ENCODE data around the gene LIMS1. TPM values are rescaled to one million over a fixed set of nuclear protein-coding genes. Genes with fewer than 3 reads are reported as not detected.
A peak's percentile ranks its signal among the peaks of the same experiment; 100 is the strongest.

The LIMS1 gene
- total and polyA plus RNA-seq, 2 of the 13 experiments (the other 11 are each of a cell fraction or from before 2014, with no cell fraction given) = 38.3 to 49.6 TPM

DNA sequence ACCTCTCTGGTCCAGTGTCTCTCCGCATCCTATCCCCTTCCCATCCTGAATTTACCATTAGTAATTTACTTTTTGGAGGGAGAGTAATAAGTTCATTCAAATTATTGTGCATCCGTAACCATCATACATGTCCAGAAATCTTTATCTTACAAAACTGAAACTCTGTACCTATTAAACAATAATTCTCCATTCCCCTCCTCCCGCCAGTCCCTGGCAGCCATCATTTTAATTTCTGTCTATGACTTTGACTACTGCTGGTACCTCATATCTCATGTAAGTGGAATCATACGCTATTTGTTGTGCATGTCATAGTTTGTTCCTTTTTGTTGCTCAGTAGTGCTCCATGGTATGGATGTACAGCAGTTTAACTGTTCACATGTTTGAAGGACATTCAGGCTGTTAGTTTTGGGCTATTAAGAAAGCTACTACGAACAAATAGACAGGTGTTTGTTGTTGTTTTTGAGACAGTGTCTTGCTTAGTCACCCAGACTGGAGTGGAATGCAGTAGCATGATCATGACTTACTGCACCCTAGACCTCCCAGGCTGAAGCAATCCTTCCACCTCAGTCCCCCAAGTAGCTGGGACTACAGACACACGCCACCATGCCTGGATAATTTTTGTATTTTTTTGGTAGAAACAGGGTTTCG, 2.0 kb downstream of the LIMS1 start (continued):
- TF ChIP-seq, protein P1, sequence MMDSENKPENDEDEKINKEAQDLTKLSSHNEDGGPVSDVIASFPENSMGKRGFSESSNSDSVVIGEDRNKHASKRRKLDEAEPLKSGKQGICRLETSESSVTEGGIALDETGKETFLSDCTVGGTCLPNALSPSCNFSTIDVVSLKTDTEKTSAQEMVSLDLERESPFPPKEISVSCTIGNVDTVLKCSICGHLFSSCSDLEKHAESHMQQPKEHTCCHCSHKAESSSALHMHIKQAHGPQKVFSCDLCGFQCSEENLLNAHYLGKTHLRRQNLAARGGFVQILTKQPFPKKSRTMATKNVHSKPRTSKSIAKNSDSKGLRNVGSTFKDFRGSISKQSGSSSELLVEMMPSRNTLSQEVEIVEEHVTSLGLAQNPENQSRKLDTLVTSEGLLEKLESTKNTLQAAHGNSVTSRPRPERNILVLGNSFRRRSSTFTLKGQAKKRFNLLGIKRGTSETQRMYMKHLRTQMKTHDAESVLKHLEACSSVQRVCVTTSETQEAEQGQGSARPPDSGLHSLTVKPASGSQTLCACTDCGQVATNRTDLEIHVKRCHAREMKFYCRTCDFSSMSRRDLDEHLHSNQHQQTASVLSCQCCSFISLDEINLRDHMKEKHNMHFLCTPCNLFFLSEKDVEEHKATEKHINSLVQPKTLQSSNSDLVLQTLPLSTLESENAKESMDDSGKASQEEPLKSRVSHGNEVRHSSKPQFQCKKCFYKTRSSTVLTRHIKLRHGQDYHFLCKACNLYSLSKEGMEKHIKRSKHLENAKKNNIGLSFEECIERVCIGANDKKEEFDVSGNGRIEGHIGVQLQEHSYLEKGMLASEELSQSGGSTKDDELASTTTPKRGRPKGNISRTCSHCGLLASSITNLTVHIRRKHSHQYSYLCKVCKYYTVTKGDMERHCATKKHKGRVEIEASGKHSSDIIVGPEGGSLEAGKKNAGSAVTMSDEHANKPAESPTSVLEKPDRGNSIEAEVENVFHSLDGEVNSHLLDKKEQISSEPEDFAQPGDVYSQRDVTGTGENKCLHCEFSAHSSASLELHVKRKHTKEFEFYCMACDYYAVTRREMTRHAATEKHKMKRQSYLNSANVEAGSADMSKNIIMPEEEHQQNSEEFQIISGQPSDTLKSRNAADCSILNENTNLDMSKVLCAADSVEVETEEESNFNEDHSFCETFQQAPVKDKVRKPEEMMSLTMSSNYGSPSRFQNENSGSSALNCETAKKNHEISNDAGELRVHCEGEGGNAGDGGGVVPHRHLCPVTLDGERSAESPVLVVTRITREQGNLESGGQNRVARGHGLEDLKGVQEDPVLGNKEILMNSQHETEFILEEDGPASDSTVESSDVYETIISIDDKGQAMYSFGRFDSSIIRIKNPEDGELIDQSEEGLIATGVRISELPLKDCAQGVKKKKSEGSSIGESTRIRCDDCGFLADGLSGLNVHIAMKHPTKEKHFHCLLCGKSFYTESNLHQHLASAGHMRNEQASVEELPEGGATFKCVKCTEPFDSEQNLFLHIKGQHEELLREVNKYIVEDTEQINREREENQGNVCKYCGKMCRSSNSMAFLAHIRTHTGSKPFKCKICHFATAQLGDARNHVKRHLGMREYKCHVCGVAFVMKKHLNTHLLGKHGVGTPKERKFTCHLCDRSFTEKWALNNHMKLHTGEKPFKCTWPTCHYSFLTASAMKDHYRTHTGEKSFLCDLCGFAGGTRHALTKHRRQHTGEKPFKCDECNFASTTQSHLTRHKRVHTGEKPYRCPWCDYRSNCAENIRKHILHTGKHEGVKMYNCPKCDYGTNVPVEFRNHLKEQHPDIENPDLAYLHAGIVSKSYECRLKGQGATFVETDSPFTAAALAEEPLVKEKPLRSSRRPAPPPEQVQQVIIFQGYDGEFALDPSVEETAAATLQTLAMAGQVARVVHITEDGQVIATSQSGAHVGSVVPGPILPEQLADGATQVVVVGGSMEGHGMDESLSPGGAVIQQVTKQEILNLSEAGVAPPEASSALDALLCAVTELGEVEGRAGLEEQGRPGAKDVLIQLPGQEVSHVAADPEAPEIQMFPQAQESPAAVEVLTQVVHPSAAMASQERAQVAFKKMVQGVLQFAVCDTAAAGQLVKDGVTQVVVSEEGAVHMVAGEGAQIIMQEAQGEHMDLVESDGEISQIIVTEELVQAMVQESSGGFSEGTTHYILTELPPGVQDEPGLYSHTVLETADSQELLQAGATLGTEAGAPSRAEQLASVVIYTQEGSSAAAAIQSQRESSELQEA (CRISPR knock-in tag; IDR thresholded peaks at IDR 0.05; ENCODE audit: not compliant biosample characterization) = no peak
- TF ChIP-seq, protein P2, sequence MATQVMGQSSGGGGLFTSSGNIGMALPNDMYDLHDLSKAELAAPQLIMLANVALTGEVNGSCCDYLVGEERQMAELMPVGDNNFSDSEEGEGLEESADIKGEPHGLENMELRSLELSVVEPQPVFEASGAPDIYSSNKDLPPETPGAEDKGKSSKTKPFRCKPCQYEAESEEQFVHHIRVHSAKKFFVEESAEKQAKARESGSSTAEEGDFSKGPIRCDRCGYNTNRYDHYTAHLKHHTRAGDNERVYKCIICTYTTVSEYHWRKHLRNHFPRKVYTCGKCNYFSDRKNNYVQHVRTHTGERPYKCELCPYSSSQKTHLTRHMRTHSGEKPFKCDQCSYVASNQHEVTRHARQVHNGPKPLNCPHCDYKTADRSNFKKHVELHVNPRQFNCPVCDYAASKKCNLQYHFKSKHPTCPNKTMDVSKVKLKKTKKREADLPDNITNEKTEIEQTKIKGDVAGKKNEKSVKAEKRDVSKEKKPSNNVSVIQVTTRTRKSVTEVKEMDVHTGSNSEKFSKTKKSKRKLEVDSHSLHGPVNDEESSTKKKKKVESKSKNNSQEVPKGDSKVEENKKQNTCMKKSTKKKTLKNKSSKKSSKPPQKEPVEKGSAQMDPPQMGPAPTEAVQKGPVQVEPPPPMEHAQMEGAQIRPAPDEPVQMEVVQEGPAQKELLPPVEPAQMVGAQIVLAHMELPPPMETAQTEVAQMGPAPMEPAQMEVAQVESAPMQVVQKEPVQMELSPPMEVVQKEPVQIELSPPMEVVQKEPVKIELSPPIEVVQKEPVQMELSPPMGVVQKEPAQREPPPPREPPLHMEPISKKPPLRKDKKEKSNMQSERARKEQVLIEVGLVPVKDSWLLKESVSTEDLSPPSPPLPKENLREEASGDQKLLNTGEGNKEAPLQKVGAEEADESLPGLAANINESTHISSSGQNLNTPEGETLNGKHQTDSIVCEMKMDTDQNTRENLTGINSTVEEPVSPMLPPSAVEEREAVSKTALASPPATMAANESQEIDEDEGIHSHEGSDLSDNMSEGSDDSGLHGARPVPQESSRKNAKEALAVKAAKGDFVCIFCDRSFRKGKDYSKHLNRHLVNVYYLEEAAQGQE (IDR thresholded peaks at IDR 0.05; ENCODE audit: borderline replicate concordance in 1 of 2, low read depth in 1 of 2, low read length in 2 of 2) = no peak
- peak; percentile 14 for TF ChIP-seq SKI (IDR thresholded peaks at IDR 0.05; ENCODE audit: partially characterized antibody)
- TF ChIP-seq ARNT2 (CRISPR knock-in tag; IDR thresholded peaks at IDR 0.05; ENCODE audit: low read depth) = no peak
- TF ChIP-seq ERF (CRISPR knock-in tag; IDR thresholded peaks at IDR 0.05) = no peak
- TF ChIP-seq, protein P3, sequence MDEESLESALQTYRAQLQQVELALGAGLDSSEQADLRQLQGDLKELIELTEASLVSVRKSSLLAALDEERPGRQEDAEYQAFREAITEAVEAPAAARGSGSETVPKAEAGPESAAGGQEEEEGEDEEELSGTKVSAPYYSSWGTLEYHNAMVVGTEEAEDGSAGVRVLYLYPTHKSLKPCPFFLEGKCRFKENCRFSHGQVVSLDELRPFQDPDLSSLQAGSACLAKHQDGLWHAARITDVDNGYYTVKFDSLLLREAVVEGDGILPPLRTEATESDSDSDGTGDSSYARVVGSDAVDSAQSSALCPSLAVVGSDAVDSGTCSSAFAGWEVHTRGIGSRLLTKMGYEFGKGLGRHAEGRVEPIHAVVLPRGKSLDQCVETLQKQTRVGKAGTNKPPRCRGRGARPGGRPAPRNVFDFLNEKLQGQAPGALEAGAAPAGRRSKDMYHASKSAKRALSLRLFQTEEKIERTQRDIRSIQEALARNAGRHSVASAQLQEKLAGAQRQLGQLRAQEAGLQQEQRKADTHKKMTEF (CRISPR knock-in tag; IDR thresholded peaks at IDR 0.05) = 0 out of 2 replicates have a peak, but pooled peaks have one; percentile 19
- no peak for TF ChIP-seq HMGA1 (CRISPR knock-in tag; conservative IDR thresholded peaks at IDR 0.05)
- peak; percentile 32; the same call in 1 of the 2 replicates for TF ChIP-seq CEBPG (CRISPR knock-in tag; IDR thresholded peaks at IDR 0.05)
- no peak for TF ChIP-seq MAZ (IDR thresholded peaks at IDR 0.05; ENCODE audit: borderline replicate concordance, low read depth, low read length)
- TF ChIP-seq MAZ (CRISPR knock-in tag; IDR thresholded peaks at IDR 0.05; ENCODE audit: low read depth) = no peak
- 0 out of 2 replicates have a peak, but pooled peaks have one; percentile 0 for TF ChIP-seq BCL6 (CRISPR knock-in tag; IDR thresholded peaks at IDR 0.05)
- TF ChIP-seq ZNF614 (CRISPR knock-in tag; IDR thresholded peaks at IDR 0.05; ENCODE audit: borderline replicate concordance) = no peak
- TF ChIP-seq CHD4 (IDR thresholded peaks at IDR 0.05; ENCODE audit: borderline replicate concordance, low read length) = no peak
- TF ChIP-seq, protein P4, sequence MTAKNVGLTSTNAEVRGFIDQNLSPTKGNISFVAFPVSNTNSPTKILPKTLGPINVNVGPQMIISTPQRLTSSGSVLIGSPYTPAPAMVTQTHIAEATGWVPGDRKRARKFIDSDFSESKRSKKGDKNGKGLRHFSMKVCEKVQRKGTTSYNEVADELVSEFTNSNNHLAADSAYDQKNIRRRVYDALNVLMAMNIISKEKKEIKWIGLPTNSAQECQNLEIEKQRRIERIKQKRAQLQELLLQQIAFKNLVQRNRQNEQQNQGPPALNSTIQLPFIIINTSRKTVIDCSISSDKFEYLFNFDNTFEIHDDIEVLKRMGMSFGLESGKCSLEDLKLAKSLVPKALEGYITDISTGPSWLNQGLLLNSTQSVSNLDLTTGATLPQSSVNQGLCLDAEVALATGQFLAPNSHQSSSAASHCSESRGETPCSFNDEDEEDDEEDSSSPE (CRISPR knock-in tag; IDR thresholded peaks at IDR 0.05) = no peak
- no peak for TF ChIP-seq ZNF644 (CRISPR knock-in tag; IDR thresholded peaks at IDR 0.05; ENCODE audit: low read depth)
